Astrocyte of the spinal cord (primary cell): ENCODE results near the gene ETV3L.

Source experiments
- DNase-seq: peaks from one replicate; pipeline ENCODE4 v3.0.0; 2011; ENCODE audit warnings: low read depth, low spot score
- H3K4me3 ChIP-seq: 2 replicates; pipeline ENCODE4 v1.5.1; 2011; ENCODE audit warnings: low read depth, mild to moderate bottlenecking, low read length, moderate library complexity
- CTCF ChIP-seq: IDR thresholded peaks from 2 replicates; pipeline ENCODE4 v1.5.1; 2012; ENCODE audit warnings: low read depth, mild to moderate bottlenecking, low read length, inconsistent platforms
- in situ Hi-C: cut with HindIII; loops from 2 replicates; pipeline ENCODE4 v1.10.0; 2017; ENCODE audit warnings: low sequenced_read_pairs

Gene ETV3L

GRCh38 chr1:157142765-157143423, 43.3 kb upstream of the ETV3L start:
- in situ Hi-C loops, result no loop called here
- TF ChIP-seq CTCF, result no peak
- no peak overlapping the region for H3K4me3 ChIP-seq
- no peak for DNase-seq

- TF ChIP-seq CTCF, result no peak
- DNase-seq, result no peak
- H3K4me3 ChIP-seq, result no peak overlapping the region
- in situ Hi-C loops, result no loop called here
Measured at GRCh38 chr1:157142201-157142600, 42.6 kb upstream of the ETV3L start.

- no peak for TF ChIP-seq CTCF
Measured at GRCh38 chr1:157141212-157141855, 41.7 kb upstream of the ETV3L start.

GRCh38 chr1:157140063-157140588, 40.5 kb upstream of the ETV3L start:
- DNase-seq, result no peak
- no peak for TF ChIP-seq CTCF
- in situ Hi-C loops, result no loop called here
- H3K4me3 ChIP-seq, result no peak overlapping the region

More at GRCh38 chr1:157141212-157141855, 41.7 kb upstream of the ETV3L start:
- no peak for DNase-seq
- in situ Hi-C loops, result no loop called here
- no peak overlapping the region for H3K4me3 ChIP-seq

GRCh38 chr1:157139052-157139715, 39.6 kb upstream of the ETV3L start:
- in situ Hi-C loops, result no loop called here
- no peak for DNase-seq
- no peak for TF ChIP-seq CTCF
- peak overlapping the region; percentile 99 for H3K4me3 ChIP-seq

GRCh38 chr1:157138220-157139051, 38.8 kb upstream of the ETV3L start, which contains the start of gene ETV3:
TSS of gene ETV3 (minus strand) at chr1:157138395. CDS start at chr1:157136352, 2,043 bp downstream.
- in situ Hi-C loops, result no loop called here
- TF ChIP-seq CTCF, result no peak
- DNase-seq, result peak; percentile 95
- peak within 1 kb of the TSS; percentile 99 for H3K4me3 ChIP-seq
